ENCODE measurements around the gene MTX1. TPM values are rescaled to one million over a fixed set of nuclear protein-coding genes. Genes with fewer than 3 reads are reported as not detected.

Gene MTX1
- total RNA-seq, 1 experiment from 2014 or later, result 69.1 TPM

- H3K36me3 ChIP-seq (ENCODE audit: control insufficient read depth in 1 of 2, insufficient read depth in 2 of 2, low read length in 2 of 2), result no peaks in the 10 kb centered on the region; a peak in 1 of 4 replicates
- CTCF ChIA-PET, result interaction anchor here (2.4 kb wide), 1 partner anchor 11 kb away, joined by 9 read pairs; the partner anchor contains the start of gene KRTCAP2
- DNase-seq (ENCODE audit: low read depth, low spot score) (no peak), ATAC-seq (no peak)
- H3K4me1 ChIP-seq (ENCODE audit: control insufficient read depth in 1 of 2, insufficient read depth in 2 of 2, low read length in 2 of 2), result no peaks in the 10 kb centered on the region; a peak in 2 of 4 replicates
- no peaks in the 10 kb centered on the region for H4K20me1 ChIP-seq (ENCODE audit: insufficient read depth)
- intact Hi-C loops (cut with micrococcal nuclease), result no loop called here
- no peak overlapping the region for H2AFZ ChIP-seq (ENCODE audit: low read depth, low read length, poor library complexity, severe bottlenecking)
- RAD21 ChIA-PET (ENCODE audit: low non-redundant PET in 1 of 2, low total read pairs in 2 of 2, uncharacterized antibody in 2 of 2, unreplicated experiment in 2 of 2), result no interaction called here
- no peaks in the 10 kb centered on the region for H3K79me2 ChIP-seq (ENCODE audit: insufficient read depth, low read length)
- no peak overlapping the region for H3K4me3 ChIP-seq (replicated peaks in 1 of 2; ENCODE audit: low read depth in 1 of 2, low read length in 2 of 2)
- no peaks in the 10 kb centered on the region for H3K9me3 ChIP-seq (ENCODE audit: control insufficient read depth in 1 of 2, insufficient read depth in 1 of 2, low read depth in 1 of 2, low read length in 2 of 2)
- no peak overlapping the region for H3K4me2 ChIP-seq (ENCODE audit: low read length)
- no peaks in the 10 kb centered on the region for H3K27me3 ChIP-seq (ENCODE audit: insufficient read depth, low read length)
- POLR2A ChIA-PET, result interaction anchor here (0.6 to 2.6 kb wide), 2 partner anchors 10 to 90 kb away, joined by 4 to 11 read pairs; partner anchors contain the start of gene CLK2
- H3K27ac ChIP-seq (ENCODE audit: low read depth, low read length), result no peak overlapping the region
- H3K9ac ChIP-seq (ENCODE audit: low read length), result no peak overlapping the region
- TF ChIP-seq ELF1 (IDR thresholded peaks at IDR 0.05; ENCODE audit: borderline replicate concordance, low read depth) (no peak), CEBPB (IDR thresholded peaks at IDR 0.05; ENCODE audit: low read depth) (no peak), MAX (IDR thresholded peaks at IDR 0.05) (no peak), ZBTB33 (IDR thresholded peaks at IDR 0.05; ENCODE audit: extremely low read depth, insufficient replicate concordance, low read length) (no peak), TCF7L2 (IDR thresholded peaks at IDR 0.05; ENCODE audit: borderline replicate concordance, extremely low read depth, insufficient read depth, insufficient read length) (no peak), EGR1 (IDR thresholded peaks at IDR 0.05; ENCODE audit: low read depth) (no peak), RAD21 (IDR thresholded peaks at IDR 0.05; ENCODE audit: low read depth) (no peak), SP1 (IDR thresholded peaks at IDR 0.05; ENCODE audit: low read depth) (no peak), YY1 (IDR thresholded peaks at IDR 0.05; ENCODE audit: extremely low read depth, insufficient replicate concordance, low read depth, low read length) (no peak), SRF (IDR thresholded peaks at IDR 0.05; ENCODE audit: low read depth) (no peak), ZNF274 (IDR thresholded peaks at IDR 0.05; ENCODE audit: low read depth, low read length) (no peak), SIN3A (IDR thresholded peaks at IDR 0.05; ENCODE audit: low read depth) (no peak), FOSL1 (IDR thresholded peaks at IDR 0.05; ENCODE audit: low read depth) (no peak)
- no peaks in the 10 kb centered on the region for H3K9me2 ChIP-seq (ENCODE audit: insufficient read depth)
- no TSS peak for BruUV-seq (replicated peaks)
Measured at GRCh38 chr1:155183775-155184221, 24.7 kb upstream of the MTX1 start.
